ENCODE data around the gene APOC3.

APOC3 gene

DNA sequence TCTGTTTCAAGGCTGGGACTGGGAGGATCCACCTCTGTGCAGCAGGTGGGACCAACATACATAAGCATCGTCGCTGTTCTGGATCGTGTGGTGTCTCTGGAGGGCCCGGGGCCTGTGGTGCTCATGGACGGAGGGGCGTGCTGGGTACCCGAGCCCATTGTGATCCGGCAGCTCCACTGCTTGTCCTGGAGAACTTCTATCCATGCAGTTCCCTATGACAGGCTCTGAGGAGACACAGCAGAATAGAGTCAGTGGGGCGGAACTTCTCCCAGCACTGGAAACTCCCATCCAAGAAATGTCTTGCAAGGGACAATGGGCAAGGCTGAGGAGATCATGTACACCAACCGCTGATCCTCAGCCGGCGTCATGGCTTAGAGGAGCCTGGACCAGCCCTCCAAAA lies 19.4 kb downstream of the APOC3 start:
- no peak for DNase-seq (ENCODE audit: low read depth)

DNA sequence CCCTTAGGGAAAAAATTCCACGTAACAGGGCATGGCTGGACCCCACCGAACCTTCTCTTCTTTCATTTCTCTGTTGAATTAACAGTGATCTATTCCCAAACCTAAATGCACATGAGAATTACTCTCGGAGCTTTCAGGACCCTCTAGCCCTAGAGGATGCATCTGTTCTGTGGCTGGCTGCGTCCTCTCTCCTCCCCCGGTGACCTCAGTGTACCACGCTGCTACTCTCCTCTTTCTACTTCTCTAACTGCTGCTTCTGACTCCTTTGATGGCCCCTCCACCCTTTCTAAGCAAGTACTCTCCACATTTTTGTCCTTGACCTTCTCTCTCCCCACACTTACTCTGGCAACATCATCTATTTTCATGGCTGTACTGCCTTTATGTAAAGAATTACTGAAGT lies 19.8 kb downstream of the APOC3 start:
- DNase-seq (ENCODE audit: low read depth) = no peak

DNA sequence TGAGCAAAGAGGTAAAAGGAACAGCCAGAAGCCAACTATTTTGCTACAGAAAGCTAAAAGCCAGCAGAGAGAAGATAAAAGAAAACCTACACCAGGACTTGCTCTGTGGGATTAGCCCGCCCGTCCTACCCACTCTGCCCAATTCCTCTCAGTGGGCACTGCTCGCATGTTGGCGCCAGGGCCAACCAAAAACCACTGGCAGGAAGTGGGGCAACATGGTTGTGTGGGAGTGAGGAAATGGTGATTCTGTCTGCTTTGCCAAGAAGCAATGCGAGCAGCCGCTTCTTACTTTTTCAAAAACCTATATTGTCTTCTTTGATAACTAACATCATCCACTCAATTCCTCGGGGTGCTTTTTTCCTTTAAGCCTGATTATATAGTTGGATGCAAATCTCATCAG lies 21.9 kb downstream of the APOC3 start:
- DNase-seq (ENCODE audit: low read depth) = no peak

DNA sequence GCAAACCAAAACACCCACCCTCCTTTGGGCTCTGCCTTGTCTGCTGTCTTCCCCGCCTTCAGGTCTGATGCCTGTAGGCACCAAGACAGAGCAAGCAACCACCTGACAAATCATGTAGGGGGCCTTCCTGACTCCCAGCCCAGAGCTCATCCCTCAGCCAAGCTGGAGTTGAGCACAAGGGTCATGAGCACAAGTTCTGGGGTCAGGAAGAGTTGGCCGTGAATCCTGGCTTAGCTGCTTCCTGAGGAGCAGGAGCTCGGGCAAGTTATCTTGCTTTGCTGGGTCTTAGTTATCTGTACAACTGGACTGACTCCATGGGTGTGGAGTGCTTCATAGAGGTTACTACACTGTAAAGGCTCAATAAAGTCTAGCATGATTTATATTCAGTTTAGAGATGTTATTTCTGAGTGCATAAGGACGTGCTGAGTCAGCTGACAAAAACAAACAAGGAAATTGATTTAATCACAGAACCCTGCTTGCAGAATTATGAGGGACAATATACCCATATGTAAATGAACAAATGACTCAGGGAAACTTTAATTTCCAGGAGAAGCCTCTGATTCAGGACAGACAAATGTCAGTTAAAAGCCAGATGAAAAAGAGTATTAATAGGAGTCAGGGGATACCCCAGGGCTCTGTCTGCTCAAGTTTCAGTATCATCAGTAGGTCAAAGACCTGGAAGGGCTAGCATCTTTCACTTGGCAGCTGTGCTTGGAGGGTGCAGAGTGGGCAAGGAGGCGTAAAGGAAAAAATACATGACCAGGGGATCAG lies 22.7 kb downstream of the APOC3 start:
- DNase-seq (ENCODE audit: low read depth) = no peak

DNA sequence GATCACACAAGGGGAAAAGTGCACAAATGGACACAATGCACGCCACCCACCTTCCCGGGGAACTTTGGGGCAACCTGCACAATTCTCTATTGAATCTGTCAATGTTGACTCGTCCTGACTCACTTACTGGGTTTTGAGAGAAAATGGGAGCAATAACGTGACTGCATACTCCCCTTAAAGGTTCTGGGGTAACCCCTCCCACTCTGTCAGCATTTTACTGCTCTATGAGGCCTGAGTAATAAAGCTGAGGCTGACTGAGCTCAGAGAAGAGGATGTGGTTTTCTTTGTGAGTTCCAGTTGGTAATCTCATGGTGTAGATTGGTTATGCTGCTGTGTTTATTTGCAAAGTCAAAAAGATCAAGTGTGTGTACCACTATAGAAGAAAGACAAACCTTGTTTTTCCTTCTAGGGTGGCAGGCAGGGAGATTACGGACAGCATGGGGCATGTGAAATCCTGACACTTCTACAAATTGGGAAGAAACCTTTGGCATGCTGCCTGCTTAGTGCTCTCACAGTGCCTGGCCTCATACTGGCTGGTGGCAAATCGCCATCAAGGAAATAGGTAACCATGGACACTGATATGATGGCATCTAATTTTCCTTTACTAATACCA lies 23.9 kb downstream of the APOC3 start:
- no peak for DNase-seq (ENCODE audit: low read depth)

DNA sequence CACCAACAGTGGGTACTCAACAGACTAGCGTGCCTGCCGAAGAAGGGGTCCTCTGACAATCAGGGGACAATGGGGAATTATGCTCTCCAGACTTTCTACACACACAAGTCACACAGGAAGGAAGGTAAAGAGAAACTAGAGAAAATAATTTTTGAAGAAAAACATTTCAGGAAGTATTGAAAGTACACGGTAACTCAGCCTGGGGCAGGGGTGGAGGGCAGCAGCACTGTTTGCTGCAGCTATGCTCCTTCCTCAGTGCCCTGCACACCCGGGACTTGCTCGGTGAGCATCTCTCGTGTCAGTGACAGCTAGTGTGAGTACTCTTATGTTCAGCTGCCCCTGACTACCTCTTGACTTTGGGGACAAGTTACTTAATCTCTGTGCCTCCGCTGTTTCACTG lies 25.7 kb downstream of the APOC3 start:
- no peak for DNase-seq (ENCODE audit: low read depth)

DNA sequence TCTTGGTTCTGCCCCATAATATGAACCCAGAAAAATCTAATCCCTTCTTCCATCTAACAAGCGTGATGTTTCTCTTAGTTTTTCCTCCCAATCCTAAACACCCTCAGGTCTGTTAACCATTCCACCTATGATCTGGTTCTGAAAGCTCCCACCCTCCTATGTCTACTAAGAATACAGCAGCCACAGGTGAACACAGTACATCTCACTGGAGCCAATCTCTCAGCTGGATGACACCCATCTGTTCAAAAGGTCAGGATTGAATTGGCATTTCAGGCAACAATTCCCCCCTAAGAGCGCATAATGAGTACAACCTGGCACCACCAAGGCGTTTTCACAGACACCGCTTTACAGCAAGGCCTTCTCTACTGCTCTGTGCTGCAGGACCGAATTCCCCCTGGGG lies 26.7 kb downstream of the APOC3 start:
- no peak for DNase-seq (ENCODE audit: low read depth)

DNA sequence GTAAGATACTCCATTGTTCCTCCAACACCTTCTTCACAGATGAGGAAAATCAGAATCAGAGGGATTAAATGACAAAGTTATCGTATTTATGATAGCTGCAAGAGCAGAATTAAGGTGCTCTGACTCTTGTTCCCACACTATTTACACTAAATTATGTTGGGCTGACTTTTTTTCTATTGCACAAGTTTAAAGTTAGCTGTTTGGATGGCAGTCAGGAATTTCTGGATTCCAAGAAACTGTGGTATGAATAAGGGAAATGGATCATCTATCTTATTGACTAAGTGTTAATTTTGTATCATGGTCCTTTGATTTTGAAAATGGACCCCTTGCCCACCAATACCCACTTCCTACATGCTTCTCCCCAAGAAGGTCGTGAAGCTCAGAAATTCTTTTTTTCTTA lies 27.6 kb downstream of the APOC3 start:
- no peak for DNase-seq (ENCODE audit: low read depth)

DNA sequence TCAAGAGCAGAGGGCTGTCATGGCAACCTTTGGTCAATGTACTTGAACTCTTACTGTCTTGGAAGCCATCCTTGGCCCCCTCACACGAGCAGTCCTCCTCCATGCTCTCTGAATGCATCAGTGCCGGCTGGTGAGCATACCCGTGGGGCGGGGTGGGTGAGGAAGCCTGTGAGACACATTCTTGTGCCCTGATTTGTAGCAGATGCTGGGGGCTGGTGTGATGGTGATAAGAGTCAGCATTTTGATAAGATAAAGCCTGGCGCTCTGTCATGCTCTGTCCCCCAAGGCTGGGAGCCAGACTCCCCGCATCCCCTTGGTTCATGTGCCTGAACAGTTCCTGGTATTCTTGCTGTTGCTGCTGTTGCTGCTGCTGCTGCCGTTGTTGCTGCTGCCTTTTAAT lies 28.2 kb downstream of the APOC3 start:
- DNase-seq (ENCODE audit: low read depth) = no peak

DNA sequence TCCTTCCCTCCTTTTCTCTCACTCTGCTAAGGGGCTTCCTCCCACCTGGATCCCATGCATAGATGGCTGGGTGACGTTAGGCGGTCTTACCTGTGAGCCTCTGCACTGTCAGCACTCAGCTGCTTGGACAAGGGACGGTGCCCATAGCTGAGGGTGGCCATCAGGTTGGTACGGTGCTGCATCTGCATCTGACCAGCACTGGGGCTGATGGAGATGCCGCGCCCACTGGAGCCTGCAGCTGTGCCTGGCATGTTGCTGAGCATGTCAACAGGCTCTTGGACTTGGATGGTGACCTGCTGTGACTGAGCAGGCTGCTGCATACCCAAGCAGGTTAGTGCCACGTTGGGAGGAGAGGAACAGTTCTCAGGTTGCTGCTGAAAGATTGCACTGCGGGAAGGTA lies 29.5 kb downstream of the APOC3 start:
- DNase-seq (ENCODE audit: low read depth) = no peak

DNA sequence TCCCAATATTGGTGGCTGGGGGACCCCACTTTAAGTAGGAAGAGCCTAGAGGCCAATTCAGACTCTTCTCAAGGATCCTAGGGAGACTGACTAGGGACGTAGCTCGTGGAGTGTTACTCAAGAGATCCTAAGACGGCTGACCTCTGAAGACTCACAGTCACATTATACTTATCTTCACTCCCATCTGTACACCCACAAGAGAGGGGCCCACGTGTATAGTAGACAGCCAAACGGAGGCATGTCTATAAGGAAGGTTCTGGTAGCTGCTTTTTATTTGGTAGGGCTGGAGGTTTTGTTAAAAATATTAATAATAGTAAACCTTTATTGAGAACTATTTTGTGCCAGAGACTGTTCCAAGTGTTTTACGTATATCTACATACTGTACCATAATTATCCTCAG lies 30.6 kb downstream of the APOC3 start:
- DNase-seq (ENCODE audit: low read depth) = no peak

DNA sequence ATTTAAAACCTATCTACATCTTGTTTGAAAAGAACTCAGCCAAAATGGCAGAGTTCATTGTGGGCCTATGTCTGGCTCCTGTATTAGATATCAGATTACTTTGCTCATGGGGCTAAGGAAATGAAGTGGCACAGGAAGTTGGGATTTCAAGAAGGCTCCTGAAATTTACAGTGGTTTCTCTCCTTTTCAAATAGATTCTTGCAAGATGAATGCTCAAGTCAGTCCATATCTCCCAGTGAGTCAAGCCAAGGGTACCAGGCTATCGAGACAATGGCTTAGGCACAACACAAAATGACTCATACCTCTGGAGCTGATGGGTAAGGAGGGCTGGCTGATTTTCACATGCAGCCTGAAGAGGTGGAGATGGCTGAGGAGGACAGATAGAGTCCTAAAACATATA lies 31.8 kb downstream of the APOC3 start:
- DNase-seq (ENCODE audit: low read depth) = no peak

DNA sequence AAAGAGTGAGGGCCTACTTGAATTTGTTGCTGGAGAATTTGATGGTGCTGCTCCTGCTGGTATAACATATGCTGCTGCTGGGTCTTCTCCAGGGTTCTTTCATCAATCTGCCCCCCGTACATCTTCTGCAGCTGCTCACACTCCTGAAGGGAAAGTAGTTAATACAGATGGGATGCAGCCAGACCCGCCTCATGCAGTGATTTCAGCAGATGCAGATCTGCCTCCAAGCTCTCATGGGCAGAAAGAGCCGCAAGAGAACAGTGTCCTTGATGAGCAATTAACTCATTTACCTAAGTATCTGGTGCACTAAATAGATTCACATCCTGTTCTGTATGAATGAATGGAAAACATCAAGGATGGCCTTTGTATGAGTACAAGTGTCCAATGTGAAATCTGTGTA lies 32.5 kb downstream of the APOC3 start:
- no peak for DNase-seq (ENCODE audit: low read depth)

DNA sequence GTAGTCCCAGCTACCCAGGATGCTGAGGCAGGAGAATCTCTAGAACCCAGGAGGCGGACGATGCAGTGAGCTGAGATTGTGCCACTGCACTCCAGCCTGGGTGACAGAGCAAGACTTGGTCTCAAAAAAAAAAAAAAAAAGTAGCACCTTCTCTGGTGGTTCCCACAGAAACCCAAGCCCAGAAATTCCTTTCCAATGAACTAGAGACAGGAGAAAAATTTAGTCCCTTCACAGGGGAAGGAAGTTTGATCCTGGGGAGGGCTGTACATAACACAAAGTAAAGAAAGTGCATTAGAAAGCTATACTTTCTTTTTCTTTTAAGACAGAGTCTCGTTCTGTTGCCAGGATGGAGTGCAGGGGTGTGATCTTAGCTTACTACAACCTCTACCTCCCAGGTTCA lies 33.2 kb downstream of the APOC3 start:
- DNase-seq (ENCODE audit: low read depth) = no peak

DNA sequence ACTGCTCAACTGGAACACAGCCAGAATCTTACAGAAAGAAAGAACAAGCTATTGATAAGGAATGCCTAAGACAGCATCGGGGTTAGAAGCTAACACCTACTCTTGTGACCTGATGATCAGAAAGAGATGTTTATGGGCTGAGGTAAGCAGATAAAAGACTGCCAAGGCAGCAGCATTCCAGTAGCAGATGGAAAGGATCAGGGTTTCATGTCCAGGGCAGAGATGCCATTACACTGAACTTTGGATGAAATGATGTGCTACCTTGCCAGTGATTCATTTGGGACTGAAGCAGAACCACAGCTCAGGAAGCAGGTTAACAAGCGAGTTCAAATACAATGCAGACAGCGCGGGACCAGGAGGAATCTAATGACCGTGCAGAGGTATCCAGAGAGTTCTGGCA lies 34.8 kb downstream of the APOC3 start:
- DNase-seq (ENCODE audit: low read depth) = no peak

DNA sequence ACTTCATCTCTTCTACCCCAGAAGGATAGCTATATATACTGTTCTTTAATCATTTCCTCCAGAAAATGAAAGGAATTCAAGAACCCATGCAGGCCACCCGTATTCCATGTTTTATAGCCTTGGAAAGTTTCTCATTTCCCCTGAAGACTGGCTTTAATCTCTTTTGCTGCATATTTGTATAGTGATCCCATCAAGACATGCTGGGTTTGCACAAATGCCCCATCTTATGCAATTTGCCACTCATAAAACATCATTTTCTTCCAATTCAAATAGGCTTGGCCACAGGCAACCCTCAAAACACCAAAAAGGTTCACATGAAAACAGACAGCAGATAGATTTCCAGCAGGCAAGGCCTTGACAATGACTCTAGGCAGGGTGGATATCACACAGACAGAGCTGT lies 36.0 kb downstream of the APOC3 start:
- DNase-seq (ENCODE audit: low read depth) = no peak

DNA sequence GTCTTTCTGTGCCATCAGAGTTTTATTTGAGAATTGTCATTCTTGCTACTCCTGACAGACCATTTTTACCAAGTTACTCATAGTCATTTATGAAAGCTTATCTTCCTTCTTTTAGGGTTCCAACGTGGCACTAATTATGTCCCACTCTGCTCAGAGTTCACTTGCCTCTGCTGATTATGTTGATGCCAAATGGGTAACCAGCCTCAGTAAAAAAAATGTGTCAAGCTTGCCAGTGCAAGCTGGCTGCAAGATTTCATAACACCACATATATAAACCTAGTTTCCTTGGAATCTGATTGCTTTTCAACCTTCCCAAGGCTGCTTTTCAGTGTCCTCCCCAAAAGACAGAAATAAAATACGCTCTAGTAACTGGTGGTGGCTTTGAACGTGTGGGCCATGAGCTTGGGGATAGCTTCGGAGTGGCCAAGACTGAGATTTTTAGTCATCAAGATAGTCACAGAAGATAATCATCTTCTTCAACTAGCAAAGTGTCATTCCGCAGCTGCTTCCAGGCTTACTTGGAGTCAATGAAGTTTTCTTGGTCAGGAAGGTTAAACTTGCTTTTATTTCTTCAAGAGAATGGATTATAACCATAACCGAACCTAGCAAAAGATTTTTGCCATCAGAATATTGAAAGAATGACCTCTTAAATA lies 37.2 kb downstream of the APOC3 start:
- no peak for DNase-seq (ENCODE audit: low read depth)

DNA sequence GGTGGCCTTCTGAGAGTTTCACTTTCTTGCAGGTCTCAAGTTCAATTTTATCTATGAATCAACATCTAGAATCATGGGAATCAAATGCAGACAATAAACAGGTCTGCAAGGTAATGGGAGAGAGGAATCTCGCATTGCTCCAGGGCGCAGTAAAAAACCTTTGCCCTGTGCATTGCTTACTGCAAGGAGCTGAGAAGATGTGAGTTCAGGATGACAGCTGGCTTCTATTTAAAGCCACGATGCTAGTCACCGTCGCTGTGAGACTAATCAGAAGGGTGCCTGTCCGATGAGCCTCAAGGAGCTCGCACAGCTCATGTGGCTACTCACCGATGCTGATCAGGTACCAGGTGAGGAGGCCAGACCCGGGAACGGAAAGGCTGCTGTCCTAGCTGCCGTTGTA lies 37.9 kb downstream of the APOC3 start:
- no peak for DNase-seq (ENCODE audit: low read depth)

DNA sequence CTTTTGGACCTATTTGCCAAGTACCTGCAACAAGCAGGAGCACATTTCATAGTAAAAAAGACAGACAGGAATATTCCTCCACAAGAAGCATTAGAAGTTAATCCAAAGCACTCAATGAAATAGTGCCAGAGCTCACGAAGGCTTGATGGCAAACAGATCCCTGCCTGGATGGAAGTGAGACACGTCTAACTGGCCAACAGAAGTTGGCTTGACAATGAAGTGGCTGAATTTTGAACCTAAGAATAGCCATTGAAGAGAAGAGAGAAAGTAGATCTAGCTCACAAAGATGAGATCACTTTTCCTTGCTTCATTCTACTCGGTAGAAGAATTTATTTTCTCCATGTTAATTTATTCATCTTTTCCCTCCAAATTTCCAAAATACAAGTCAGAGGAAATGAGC lies 38.4 kb downstream of the APOC3 start:
- DNase-seq (ENCODE audit: low read depth) = no peak

DNA sequence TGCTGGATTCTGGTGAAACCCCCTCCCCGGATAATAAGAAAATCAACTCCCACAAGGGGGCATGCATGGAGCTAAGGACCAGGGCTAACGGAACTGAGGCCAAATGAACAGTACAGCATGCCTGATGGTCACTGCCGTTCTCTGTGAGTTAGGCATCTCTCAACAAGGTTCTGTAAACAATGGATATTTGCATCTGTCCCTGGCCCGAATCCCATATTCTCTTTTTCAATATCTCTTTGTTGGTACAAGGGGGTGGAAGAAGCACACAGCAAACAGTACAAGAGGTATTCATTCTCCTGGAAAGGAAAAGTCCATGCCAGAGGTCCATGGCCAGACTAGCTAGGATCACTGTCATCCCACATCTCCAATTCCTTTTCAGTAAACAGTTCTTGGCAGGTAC lies 39.9 kb downstream of the APOC3 start:
- DNase-seq (ENCODE audit: low read depth) = no peak

DNA sequence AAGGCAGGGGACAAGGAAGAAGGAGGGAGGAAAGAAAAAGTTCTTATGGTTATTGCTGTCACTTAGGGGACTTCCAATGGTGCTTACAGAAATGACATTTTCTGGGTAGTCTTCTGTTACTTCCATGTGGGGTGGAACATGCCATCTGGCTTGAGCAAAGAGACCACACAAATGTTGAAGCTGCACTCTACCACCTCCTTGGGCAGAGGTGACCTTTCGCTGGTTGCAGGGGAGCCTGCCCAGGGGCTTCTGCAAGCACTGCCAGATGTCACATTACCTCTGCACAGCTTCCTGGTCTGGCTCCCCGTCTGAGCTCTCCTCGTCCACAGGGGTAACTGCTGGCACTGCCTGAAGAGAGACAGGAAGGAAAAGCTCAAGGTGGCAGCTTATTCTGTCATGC lies 40.3 kb downstream of the APOC3 start:
- no peak for DNase-seq (ENCODE audit: low read depth)

DNA sequence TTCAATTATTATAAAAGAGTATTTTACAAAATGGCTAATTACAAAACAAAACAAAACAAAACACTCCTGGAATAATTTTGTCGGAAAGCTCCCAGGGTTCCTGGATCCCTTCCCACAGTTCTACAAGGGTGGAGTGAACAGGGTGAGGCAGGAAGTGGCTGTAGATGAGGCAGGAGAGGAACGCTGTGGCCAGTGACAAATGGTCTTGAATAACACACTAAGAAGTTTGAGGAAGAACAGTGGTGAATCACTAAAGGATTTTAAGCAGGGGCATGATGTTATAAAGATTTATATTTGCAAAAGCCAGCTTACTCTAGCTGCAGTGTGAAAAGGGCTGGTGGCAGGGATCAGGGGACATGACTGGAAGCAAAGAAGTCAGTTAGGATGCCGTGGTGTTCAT lies 41.5 kb downstream of the APOC3 start:
- no peak for DNase-seq (ENCODE audit: low read depth)

DNA sequence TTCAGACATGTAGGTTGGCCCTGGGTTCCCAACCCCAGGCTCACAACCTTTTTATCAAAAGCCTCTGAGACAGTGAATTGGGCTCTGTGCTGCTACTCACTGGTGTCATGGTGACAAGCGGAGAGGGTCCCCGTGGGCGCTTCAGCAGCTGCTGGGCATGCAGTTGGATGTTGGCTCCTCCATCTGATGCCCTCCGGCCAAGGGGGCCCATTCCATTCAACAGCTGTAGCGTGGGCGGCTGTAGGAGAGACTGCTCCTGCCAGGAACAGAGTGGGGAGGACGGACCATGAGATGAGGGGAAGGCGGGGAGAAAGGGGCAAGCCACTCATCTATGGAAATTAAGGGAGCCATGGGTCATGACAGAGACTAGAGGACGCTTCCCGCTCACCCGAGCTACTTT lies 43.7 kb downstream of the APOC3 start:
- no peak for DNase-seq (ENCODE audit: low read depth)

DNA sequence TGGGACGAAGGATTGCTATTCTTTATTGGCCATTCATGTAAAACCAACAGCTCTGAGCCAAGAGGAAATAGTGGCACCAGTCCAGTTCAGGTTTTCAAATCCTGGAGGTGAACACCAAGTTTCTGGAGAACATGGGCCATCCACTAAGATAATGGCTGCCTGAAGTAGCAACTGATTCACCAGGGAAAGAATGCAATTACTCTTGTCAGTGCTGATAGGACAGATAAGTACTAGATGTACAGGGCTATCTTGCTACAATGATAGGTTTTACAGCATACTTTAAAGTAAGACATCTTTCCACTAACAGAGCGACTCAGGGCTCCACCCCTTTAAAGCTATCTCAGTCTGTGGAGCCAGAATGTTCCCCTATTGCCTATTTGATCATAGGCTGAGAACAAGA lies 44.5 kb downstream of the APOC3 start:
- no peak for DNase-seq (ENCODE audit: low read depth)

All from fibroblast of the conjunctiva (primary cell).